CD4-positive, alpha-beta T cell (primary cell): ENCODE data around the gene GPR63. TPM values are rescaled to one million over a fixed set of nuclear protein-coding genes. Genes with fewer than 3 reads are reported as not detected.

Source experiments
- ATAC-seq: fragments of 200-7000 bp; cut with Tn5 transposase; one replicate; pipeline ENCODE4 v1.10.0; 2022; ENCODE audit warnings: mild to moderate bottlenecking; ENCODE audit not compliant: poor library complexity
- CTCF ChIA-PET: fragments of 350-600 bp; sonication (Branson Sonifier 250); formaldehyde crosslinking; loops from one replicate; lab custom pipeline; 2021; ENCODE audit warnings: antibody characterized with exemption, inconsistent platforms; lab: Charles Lee
- POLR2A ChIA-PET: fragments of 350-600 bp; sonication (Branson Sonifier 250); formaldehyde crosslinking; loops from one replicate; lab custom pipeline; 2021; ENCODE audit warnings: antibody characterized with exemption, inconsistent platforms; lab: Charles Lee
- DNase-seq, 14 experiments: peaks; one replicate each; pipeline ENCODE4 v3.0.0-alpha.2; 2013 to 2020; ENCODE audit warnings: mixed read lengths in 2 of 14
- H3K27ac ChIP-seq, 2 donors: one replicate each; pipeline versions ENCODE4 v1.5.1 to v1.7.0; 2013; ENCODE audit warnings: low read length in 2 of 2, low read depth in 1 of 2, mild to moderate bottlenecking in 1 of 2
- H3K27me3 ChIP-seq, 2 experiments: 1 replicate in 1 of 2; 2 replicates in 1 of 2; pipeline versions ENCODE4 v1.6.1 to v1.7.0; 2013; ENCODE audit warnings: low read length in 2 of 2, control low read depth in 1 of 2, mild to moderate bottlenecking in 1 of 2, moderate library complexity in 1 of 2; ENCODE audit not compliant: insufficient read depth in 2 of 2, control insufficient read depth in 1 of 2
- H3K36me3 ChIP-seq: one replicate; pipeline ENCODE4 v1.6.1; 2013; ENCODE audit warnings: low read length, control low read depth; ENCODE audit not compliant: insufficient read depth
- H3K4me1 ChIP-seq: one replicate; pipeline ENCODE4 v1.6.1; 2013; ENCODE audit warnings: low read length, control low read depth; ENCODE audit not compliant: insufficient read depth
- H3K4me3 ChIP-seq: one replicate; pipeline ENCODE4 v1.5.1; 2013; ENCODE audit warnings: mild to moderate bottlenecking, low read length, moderate library complexity
- H3K9me3 ChIP-seq, 2 experiments: 1 replicate in 1 of 2; 2 replicates in 1 of 2; pipeline versions ENCODE4 v1.6.1 to v1.7.0; 2013; ENCODE audit warnings: low read length in 2 of 2, mild to moderate bottlenecking in 2 of 2, control low read depth in 1 of 2, moderate library complexity in 1 of 2; ENCODE audit not compliant: control insufficient read depth in 1 of 2, insufficient read depth in 1 of 2
- H3K27ac Mint-ChIP-seq: one replicate; pipeline ENCODE4 v1.8.0; 2020; ENCODE audit warnings: mixed read lengths
- H3K27me3 Mint-ChIP-seq: one replicate; pipeline ENCODE4 v1.8.0; 2021; ENCODE audit warnings: mixed read lengths
- H3K36me3 Mint-ChIP-seq: one replicate; pipeline ENCODE4 v1.8.0; 2021; ENCODE audit warnings: low read depth, mixed read lengths
- H3K4me1 Mint-ChIP-seq: one replicate; pipeline ENCODE4 v1.8.0; 2021; ENCODE audit warnings: low read depth, mixed read lengths
- H3K4me3 Mint-ChIP-seq: one replicate; pipeline ENCODE4 v1.8.0; 2020; ENCODE audit warnings: mild to moderate bottlenecking, mixed read lengths
- H3K9me3 Mint-ChIP-seq: one replicate; pipeline ENCODE4 v1.8.0; 2020; ENCODE audit warnings: mixed read lengths
- CTCF ChIP-seq: fragments of 200-600 bp; IDR thresholded peaks from one replicate; pipeline ENCODE4 v1.8.0; 2022; ENCODE audit warnings: antibody characterized with exemption, mild to moderate bottlenecking
- intact Hi-C, 2 experiments: fragments of 100-400 bp; cut with DNase I in 1 of 2; cut with micrococcal nuclease in 1 of 2; formaldehyde crosslinking; loops; one replicate each; pipeline versions ENCODE4 v1.15.1 to v1.9.0; 2023 to 2025; cut with DNase I, micrococcal nuclease
- total RNA-seq, 174 experiments: library from RNA in 2 of 174; stranded (reverse) in 2 of 174; gene quantifications; one replicate each; pipeline ENCODE4 v1.2.3 and lab custom pipeline; 2021 to 2026

The GPR63 gene
- total RNA-seq, 2 experiments from 2014 or later, result 0.20 to 0.25 TPM

DNA sequence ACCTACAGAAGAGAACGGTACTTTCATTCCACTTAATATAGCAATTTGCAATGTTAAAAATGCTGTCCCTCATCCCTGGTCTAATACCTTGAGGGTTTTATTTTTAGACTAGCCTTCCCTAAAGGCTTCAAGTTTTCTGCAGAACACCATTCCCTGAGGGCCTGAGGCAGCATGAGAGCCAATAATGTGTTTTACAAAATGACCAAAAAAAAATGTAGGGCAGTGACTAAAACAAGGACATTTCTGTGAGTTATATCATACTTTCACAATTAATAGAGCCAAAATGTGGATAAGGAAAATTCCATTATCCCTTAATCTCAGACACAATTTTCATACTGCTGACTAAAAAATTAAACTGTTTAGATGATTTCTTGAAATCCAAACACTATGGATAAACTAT, 22.7 kb downstream of the GPR63 start:
- Mint-ChIP-seq H3K9me3 (peaks cover 2% of the 10 kb centered on the region), H3K27ac (no peak overlapping the region), H3K4me1 (no peaks in the 10 kb centered on the region), H3K36me3 (no peaks in the 10 kb centered on the region), H3K4me3 (no peak overlapping the region), H3K27me3 (peaks cover 6% of the 10 kb centered on the region)
- H3K4me3 ChIP-seq, result no peak overlapping the region
- no peaks in the 10 kb centered on the region for H3K4me1 ChIP-seq
- H3K9me3 ChIP-seq, result no peaks in the 10 kb centered on the region
- DNase-seq, result no peak
- no peak for ATAC-seq
- no peak overlapping the region for H3K27ac ChIP-seq
- H3K27me3 ChIP-seq, result no peaks in the 10 kb centered on the region
- intact Hi-C loops, result no loop called here
- TF ChIP-seq CTCF, result no peak
- H3K36me3 ChIP-seq, result no peaks in the 10 kb centered on the region
- POLR2A ChIA-PET, result no interaction called here
- CTCF ChIA-PET, result no interaction called here

- no peaks in the 10 kb centered on the region for H3K27me3 ChIP-seq
- no peaks in the 10 kb centered on the region for H3K36me3 Mint-ChIP-seq
- H3K27ac ChIP-seq, result no peak overlapping the region
- no peaks in the 10 kb centered on the region for H3K36me3 ChIP-seq
- H3K4me3 Mint-ChIP-seq, result no peak overlapping the region
- ChIA-PET CTCF (no interaction called here), POLR2A (no interaction called here)
- H3K27me3 Mint-ChIP-seq, result peaks cover 6% of the 10 kb centered on the region
- H3K4me1 ChIP-seq, result no peaks in the 10 kb centered on the region
- no peak for DNase-seq
- no peaks in the 10 kb centered on the region for H3K9me3 Mint-ChIP-seq
- H3K4me3 ChIP-seq, result no peak overlapping the region
- TF ChIP-seq CTCF, result no peak
- no peaks in the 10 kb centered on the region for H3K9me3 ChIP-seq
- H3K27ac Mint-ChIP-seq, result no peak overlapping the region
- no peak for ATAC-seq
- intact Hi-C loops, result no loop called here
- no peaks in the 10 kb centered on the region for H3K4me1 Mint-ChIP-seq
These were observed 25.1 kb downstream of the GPR63 start for GRCh38 chr6:96812077-96812703.

DNA sequence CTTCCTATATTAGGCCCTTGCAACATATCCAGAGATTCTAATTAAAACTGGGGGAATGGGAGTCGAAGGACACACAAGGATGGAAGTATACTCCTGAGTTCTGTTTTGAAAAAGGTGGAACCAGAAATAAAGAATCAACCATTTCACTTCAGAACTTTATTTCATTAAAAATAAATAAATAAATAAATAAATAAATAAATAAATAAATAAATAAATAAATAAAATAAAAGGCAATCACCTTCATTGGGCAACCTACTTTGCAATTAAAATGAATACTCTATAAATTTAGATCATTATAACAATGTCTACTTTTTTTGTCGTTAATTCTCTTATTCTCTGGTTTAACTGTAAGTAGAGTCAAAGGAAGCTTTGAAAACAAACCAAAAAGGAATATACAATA, 25.6 kb downstream of the GPR63 start:
- no peak overlapping the region for H3K4me3 ChIP-seq
- H3K36me3 Mint-ChIP-seq, result no peaks in the 10 kb centered on the region
- no peaks in the 10 kb centered on the region for H3K4me1 Mint-ChIP-seq
- intact Hi-C loops, result no loop called here
- no peaks in the 10 kb centered on the region for H3K9me3 ChIP-seq
- CTCF ChIA-PET, result no interaction called here
- POLR2A ChIA-PET, result no interaction called here
- ATAC-seq (no peak), DNase-seq (no peak)
- H3K4me1 ChIP-seq, result no peaks in the 10 kb centered on the region
- no peaks in the 10 kb centered on the region for H3K9me3 Mint-ChIP-seq
- no peak overlapping the region for H3K27ac Mint-ChIP-seq
- H3K27ac ChIP-seq, result no peak overlapping the region
- no peak for TF ChIP-seq CTCF
- peaks cover 6% of the 10 kb centered on the region for H3K27me3 Mint-ChIP-seq
- H3K36me3 ChIP-seq, result no peaks in the 10 kb centered on the region
- no peak overlapping the region for H3K4me3 Mint-ChIP-seq
- H3K27me3 ChIP-seq, result no peaks in the 10 kb centered on the region
